Ishikawa (cell line): Measurements from ENCODE around the gene TRAPPC5.

Experiments
- CEBPB ChIP-seq: IDR thresholded peaks from 2 replicates; pipeline ENCODE4 v1.6.1; 2012
- CREB1 ChIP-seq: IDR thresholded peaks from 2 replicates; pipeline ENCODE4 v1.6.1; 2012; ENCODE audit warnings: low read depth
- EGR1 ChIP-seq: IDR thresholded peaks from 2 replicates; pipeline ENCODE4 v1.6.1; 2012
- FOXM1 ChIP-seq: IDR thresholded peaks from 2 replicates; pipeline ENCODE4 v1.6.1; 2012; ENCODE audit warnings: low read depth, borderline replicate concordance
- MAX ChIP-seq: IDR thresholded peaks from 2 replicates; pipeline ENCODE4 v1.6.1; 2012
- NFIC ChIP-seq: IDR thresholded peaks from 2 replicates; pipeline ENCODE4 v1.6.1; 2012
- RAD21 ChIP-seq: IDR thresholded peaks from 2 replicates; pipeline ENCODE4 v1.6.1; 2012; ENCODE audit warnings: low read depth
- REST ChIP-seq: IDR thresholded peaks from 2 replicates; pipeline ENCODE4 v1.6.1; 2012; ENCODE audit warnings: low read depth, mild to moderate bottlenecking
- TAF1 ChIP-seq: IDR thresholded peaks from 2 replicates; pipeline ENCODE4 v1.6.1; 2012; ENCODE audit warnings: low read depth, mild to moderate bottlenecking
- TCF12 ChIP-seq: IDR thresholded peaks from 2 replicates; pipeline ENCODE4 v1.6.1; 2012; ENCODE audit warnings: low read depth
- TEAD4 ChIP-seq: IDR thresholded peaks from 2 replicates; pipeline ENCODE4 v1.6.1; 2012
- USF1 ChIP-seq: IDR thresholded peaks from 2 replicates; pipeline ENCODE4 v1.6.1; 2012
- YY1 ChIP-seq: IDR thresholded peaks from 2 replicates; pipeline ENCODE4 v1.6.1; 2012; ENCODE audit warnings: low read depth
- ZBTB7A ChIP-seq: IDR thresholded peaks from 2 replicates; pipeline ENCODE4 v1.6.1; 2012; ENCODE audit warnings: low read depth

TRAPPC5 gene

GRCh38 chr19:7689165-7689564 is 8.5 kb downstream of the TRAPPC5 start:
- TF ChIP-seq REST = no peak
- TF ChIP-seq EGR1 = no peak
- TF ChIP-seq ZBTB7A = no peak
- TF ChIP-seq CREB1 = no peak
- TF ChIP-seq TAF1 = no peak
- no peak for TF ChIP-seq CEBPB
- no peak for TF ChIP-seq FOXM1
- TF ChIP-seq TCF12 = no peak
- no peak for TF ChIP-seq YY1
- no peak for TF ChIP-seq USF1
- no peak for TF ChIP-seq NFIC
- no peak for TF ChIP-seq TEAD4

GRCh38 chr19:7690779-7691258 is 10.2 kb downstream of the TRAPPC5 start:
- no peak for TF ChIP-seq TCF12

- TF ChIP-seq TEAD4 = no peak
- no peak for TF ChIP-seq RAD21
- TF ChIP-seq TCF12 = no peak
Observed at GRCh38 chr19:7691497-7691896, 10.9 kb downstream of the TRAPPC5 start.

GRCh38 chr19:7692417-7693088 is 11.9 kb downstream of the TRAPPC5 start:
- TF ChIP-seq REST (no peak), RAD21 (no peak), CREB1 (no peak), ZBTB7A (no peak), MAX (no peak), FOXM1 (no peak), YY1 (no peak), NFIC (no peak), TEAD4 (no peak), TCF12 (no peak), USF1 (no peak)

GRCh38 chr19:7694499-7694898 is 13.9 kb downstream of the TRAPPC5 start:
- TF ChIP-seq TEAD4 = no peak

GRCh38 chr19:7697721-7698287 is 17.2 kb downstream of the TRAPPC5 start:
- no peak for TF ChIP-seq CEBPB
- no peak for TF ChIP-seq ZBTB7A
- no peak for TF ChIP-seq TCF12

GRCh38 chr19:7698583-7698982 is 17.9 kb downstream of the TRAPPC5 start:
- TF ChIP-seq RAD21 (no peak), TAF1 (no peak), FOXM1 (no peak), NFIC (no peak), CEBPB (no peak)
